Measurements from ENCODE around the gene DTWD2.

GRCh38 chr5:118862596-118862995 is 125.8 kb downstream of the DTWD2 start:
- TF ChIP-seq CTCF (IDR thresholded peaks at IDR 0.05) (no peak), POLR2A (IDR thresholded peaks at IDR 0.05) (no peak)

Data from right lobe of liver (tissue), 4 donors.